HG03439 (cell line): ENCODE data around the gene CLPTM1.
"Not testable (repeated sequence)": the region's sequence is repeated elsewhere in the genome, so short reads cannot be mapped to it uniquely, and the experiment has no call there.

Source experiments
- ATAC-seq: cut with Tn5 transposase; IDR thresholded peaks from one replicate; pipeline ENCODE4 v1.9.1; 2021; ENCODE audit warnings: mild to moderate bottlenecking, moderate library complexity; ENCODE audit not compliant: unreplicated experiment

CLPTM1 gene

GRCh38 chr19:44973982-44974735 lies 19.0 kb downstream of the CLPTM1 start:
- no peak for ATAC-seq

DNA sequence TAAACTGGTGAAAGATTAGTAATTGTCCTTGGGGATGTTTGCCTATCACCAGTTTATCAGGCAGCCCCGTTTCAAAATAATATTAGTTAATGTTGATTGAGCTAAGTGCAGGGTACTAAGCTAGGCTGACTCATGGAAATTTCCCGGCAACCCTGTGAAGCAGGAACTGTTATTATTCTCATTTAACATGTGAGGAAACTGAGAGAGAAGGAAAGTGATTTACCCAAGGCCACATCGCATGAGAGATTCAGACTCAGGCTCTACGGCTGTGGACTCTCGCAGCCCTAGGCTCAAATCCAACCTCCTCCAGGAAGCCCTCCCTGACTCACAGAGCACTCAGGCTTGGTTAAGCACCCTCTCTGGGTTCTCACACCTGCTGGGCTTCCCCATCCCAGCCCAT lies 19.7 kb downstream of the CLPTM1 start:
- ATAC-seq, result no peak

DNA sequence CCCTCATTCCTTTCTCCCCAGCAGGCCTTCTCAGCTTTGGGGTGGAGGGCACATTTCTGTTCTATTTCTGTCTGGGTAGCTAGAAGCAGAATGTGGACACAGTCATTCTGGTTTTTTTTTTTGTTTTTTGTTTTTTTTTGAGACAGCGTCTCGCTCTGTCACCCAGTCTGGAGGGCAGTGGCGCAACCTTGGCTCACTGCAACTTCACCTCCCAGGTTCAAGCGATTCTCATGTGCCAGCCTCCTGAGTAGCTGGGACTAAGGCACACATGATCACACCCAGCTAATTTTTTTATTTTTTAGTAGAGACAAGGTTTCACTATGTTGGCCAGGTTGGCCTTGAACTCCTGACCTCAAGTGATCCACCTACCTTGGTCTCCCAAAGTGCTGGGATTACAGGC lies 20.3 kb downstream of the CLPTM1 start:
- no peak for ATAC-seq

DNA sequence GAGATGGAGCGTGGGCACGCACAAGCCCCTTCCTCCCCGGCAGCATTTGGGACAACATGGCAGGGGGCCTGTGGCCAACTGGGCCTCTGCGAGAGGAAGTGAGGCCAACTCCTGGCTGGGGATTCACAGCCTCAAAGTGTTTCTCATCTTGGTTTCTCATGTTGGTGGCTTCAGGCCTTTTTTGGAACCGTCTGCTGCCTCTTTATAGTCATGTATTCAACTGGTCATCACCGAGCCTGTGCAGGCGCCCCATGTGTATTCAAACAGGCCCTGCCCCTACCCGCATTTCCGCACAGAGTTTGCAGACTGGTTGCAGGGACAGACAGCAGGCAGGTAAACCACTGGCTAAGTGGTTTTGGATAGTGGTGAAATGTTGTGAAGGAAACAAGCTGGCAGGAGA lies 28.8 kb downstream of the CLPTM1 start:
- ATAC-seq, result no peak

GRCh38 chr19:44985445-44985844 lies 30.3 kb downstream of the CLPTM1 start:
- ATAC-seq, result no peak

- no peak for ATAC-seq
Measured at GRCh38 chr19:44986389-44986788, 31.2 kb downstream of the CLPTM1 start.

- no peak for ATAC-seq
Measured at GRCh38 chr19:44987148-44987675, 32.0 kb downstream of the CLPTM1 start.

DNA sequence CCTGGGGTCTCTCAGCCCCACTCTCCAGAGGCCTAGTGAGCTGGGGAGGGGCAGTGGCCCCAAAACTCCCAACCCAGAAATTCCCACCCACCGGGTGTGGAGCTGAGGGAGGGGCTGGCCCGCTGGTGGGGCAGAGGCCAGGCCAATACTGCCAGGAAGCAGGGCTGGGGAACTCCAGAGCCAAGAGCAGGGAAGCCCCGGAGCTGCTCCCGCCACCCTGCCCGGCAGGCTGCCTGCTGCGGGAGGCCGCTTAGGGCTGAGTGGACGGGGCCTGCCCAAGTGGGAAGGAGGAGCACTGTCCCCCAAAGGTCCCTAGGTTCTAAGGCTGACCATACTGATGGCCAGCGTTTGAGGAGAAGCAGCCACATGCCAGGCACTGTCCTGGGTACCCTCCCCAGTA lies 33.1 kb downstream of the CLPTM1 start:
- no peak for ATAC-seq

- no peak for ATAC-seq
Measured at GRCh38 chr19:44988896-44989556, 33.8 kb downstream of the CLPTM1 start.

GRCh38 chr19:44990459-44990858 lies 35.3 kb downstream of the CLPTM1 start:
- no peak for ATAC-seq

GRCh38 chr19:44990966-44991365 lies 35.8 kb downstream of the CLPTM1 start:
- ATAC-seq, result no peak

- ATAC-seq, result no peak
Measured at GRCh38 chr19:44992336-44993163, 37.4 kb downstream of the CLPTM1 start.

DNA sequence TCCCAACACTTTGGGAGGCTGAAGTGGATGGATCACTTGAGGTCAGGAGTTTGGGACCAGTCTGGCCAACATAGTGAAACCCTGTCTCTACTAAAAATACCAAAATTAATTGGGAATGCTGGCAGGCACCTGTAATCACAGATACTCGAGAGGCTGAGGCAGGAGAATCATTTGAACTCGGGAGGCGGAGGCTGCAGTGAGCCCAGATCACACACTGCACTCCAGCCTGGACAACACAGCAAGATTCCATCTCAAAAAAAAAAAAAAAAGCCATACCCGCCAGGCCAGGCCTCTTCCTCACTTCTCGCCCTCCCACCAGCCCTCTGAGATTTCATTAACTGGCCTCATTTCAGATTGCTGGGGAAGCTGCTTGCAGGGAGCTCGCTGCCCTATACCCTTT lies 38.3 kb downstream of the CLPTM1 start:
- no peak for ATAC-seq

- ATAC-seq, result no peak
Measured at GRCh38 chr19:44993926-44994537, 38.9 kb downstream of the CLPTM1 start.

- ATAC-seq, result no peak
Measured at GRCh38 chr19:44998025-44998424, 42.8 kb downstream of the CLPTM1 start.

GRCh38 chr19:44999131-44999925 lies 44.1 kb downstream of the CLPTM1 start:
- not testable (repeated sequence) for ATAC-seq

- ATAC-seq, result not testable (repeated sequence)
Measured at GRCh38 chr19:45000665-45001064, 45.5 kb downstream of the CLPTM1 start.

- peak; percentile 50 for ATAC-seq
Measured at GRCh38 chr19:45001087-45001739, 46.0 kb downstream of the CLPTM1 start, which contains the start of gene RELB. TSS of gene RELB (plus strand) at chr19:45001464. CDS start at chr19:45001580, 116 bp downstream.

GRCh38 chr19:45003485-45003884 lies 48.3 kb downstream of the CLPTM1 start:
- no peak for ATAC-seq

GRCh38 chr19:45005787-45006186 lies 50.6 kb downstream of the CLPTM1 start:
- ATAC-seq, result no peak
